Measurements from ENCODE around the gene SERPINA3.

SERPINA3 gene
- 0 reads per million in 3 donors for total RNA-seq

- H3K27ac ChIP-seq (ENCODE audit: insufficient read depth, low read length, poor library complexity, severe bottlenecking), result no peak within 1 kb of the TSS
- H3K27me3 ChIP-seq (replicated peaks; ENCODE audit: control insufficient read depth, insufficient read depth, low read length, poor library complexity, severe bottlenecking), result no peaks in the 10 kb centered on the region
- H3K9me3 ChIP-seq (ENCODE audit: control insufficient read depth, low read length), result no peaks in the 10 kb centered on the region
- no peak within 1 kb of the TSS for H3K4me3 ChIP-seq (ENCODE audit: insufficient read depth, low read depth, low read length, poor library complexity, severe bottlenecking)
- no peaks in the 10 kb centered on the region for H3K4me1 ChIP-seq (ENCODE audit: control insufficient read depth, insufficient read depth, low read length, poor library complexity, severe bottlenecking)
- DNase-seq, result no peak
- no peaks in the 10 kb centered on the region for H3K36me3 ChIP-seq (ENCODE audit: control insufficient read depth, insufficient read depth, low read length)
These were observed at the start of gene SERPINA3 for GRCh38 chr14:94612174-94612573. Gene SERPINA3 (plus strand): TSS chr14:94612391. CDS start chr14:94614442, 2,051 bp downstream.

DNA sequence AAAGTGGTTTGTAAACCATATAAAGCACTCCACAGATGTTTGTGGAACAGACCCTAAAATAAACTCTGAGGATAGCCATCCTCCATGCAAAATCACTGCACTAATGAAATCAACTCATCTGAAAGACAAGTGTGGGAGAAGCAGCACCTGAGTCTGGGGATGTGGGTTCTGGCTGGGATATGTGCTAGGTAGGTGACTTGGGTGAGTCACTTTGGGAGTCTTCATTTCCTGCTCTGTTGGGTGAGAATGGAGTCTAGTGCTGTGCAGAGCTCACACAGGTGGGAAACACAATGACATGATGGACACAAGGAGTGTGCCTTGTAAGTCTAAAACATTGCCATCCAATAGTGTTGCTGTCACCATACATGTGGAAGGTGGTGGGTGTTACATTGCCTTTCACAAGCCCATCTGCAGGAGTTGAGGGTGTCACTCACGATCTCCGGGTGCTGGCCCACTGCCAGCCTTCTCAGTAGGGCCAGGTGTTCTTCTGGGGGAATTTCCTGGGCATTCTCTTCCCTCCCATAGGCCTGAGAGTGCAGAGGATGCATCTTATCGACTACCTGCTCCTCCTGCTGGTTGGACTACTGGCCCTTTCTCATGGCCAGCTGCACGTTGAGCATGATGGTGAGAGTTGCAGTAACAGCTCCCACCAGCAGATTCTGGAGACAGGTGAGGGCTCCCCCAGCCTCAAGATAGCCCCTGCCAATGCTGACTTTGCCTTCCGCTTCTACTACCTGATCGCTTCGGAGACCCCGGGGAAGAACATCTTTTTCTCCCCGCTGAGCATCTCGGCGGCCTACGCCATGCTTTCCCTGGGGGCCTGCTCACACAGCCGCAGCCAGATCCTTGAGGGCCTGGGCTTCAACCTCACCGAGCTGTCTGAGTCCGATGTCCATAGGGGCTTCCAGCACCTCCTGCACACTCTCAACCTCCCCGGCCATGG, 49.0 kb upstream of the SERPINA3 start:
- Histone ChIP-seq H3K4me1 (ENCODE audit: control insufficient read depth, insufficient read depth, low read length, poor library complexity, severe bottlenecking) (no peaks in the 10 kb centered on the region), H3K4me3 (ENCODE audit: insufficient read depth, low read depth, low read length, poor library complexity, severe bottlenecking) (no peak overlapping the region), H3K27ac (ENCODE audit: insufficient read depth, low read length, poor library complexity, severe bottlenecking) (no peak overlapping the region), H3K36me3 (ENCODE audit: control insufficient read depth, insufficient read depth, low read length) (no peaks in the 10 kb centered on the region), H3K9me3 (ENCODE audit: control insufficient read depth, low read length) (no peaks in the 10 kb centered on the region), H3K27me3 (replicated peaks; ENCODE audit: control insufficient read depth, insufficient read depth, low read length, poor library complexity, severe bottlenecking) (no peaks in the 10 kb centered on the region)
- DNase-seq, result no peak

DNA sequence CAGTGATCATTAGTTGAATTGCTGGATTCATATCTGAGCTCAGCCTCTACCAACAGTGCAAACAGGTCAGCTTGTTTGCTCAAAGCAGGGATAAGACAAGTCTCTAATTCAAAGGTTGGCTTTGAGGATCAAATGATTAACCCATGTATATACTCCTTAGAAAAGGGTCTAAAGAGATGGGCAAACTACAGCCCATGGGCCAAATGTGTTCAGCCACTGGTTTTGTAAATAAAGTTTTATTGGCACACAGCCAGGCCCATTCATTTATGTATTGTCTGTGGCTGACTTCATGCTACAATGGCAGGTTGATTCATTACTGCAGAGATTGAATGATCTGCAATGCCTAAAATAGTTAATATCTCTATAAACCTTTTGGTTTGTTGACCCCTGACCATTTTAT, 47.8 kb upstream of the SERPINA3 start:
- no peak for DNase-seq
- Histone ChIP-seq H3K4me1 (ENCODE audit: control insufficient read depth, insufficient read depth, low read length, poor library complexity, severe bottlenecking) (no peaks in the 10 kb centered on the region), H3K36me3 (ENCODE audit: control insufficient read depth, insufficient read depth, low read length) (no peaks in the 10 kb centered on the region), H3K27me3 (replicated peaks; ENCODE audit: control insufficient read depth, insufficient read depth, low read length, poor library complexity, severe bottlenecking) (no peaks in the 10 kb centered on the region), H3K4me3 (ENCODE audit: insufficient read depth, low read depth, low read length, poor library complexity, severe bottlenecking) (no peak overlapping the region), H3K27ac (ENCODE audit: insufficient read depth, low read length, poor library complexity, severe bottlenecking) (no peak overlapping the region), H3K9me3 (ENCODE audit: control insufficient read depth, low read length) (no peaks in the 10 kb centered on the region)

DNA sequence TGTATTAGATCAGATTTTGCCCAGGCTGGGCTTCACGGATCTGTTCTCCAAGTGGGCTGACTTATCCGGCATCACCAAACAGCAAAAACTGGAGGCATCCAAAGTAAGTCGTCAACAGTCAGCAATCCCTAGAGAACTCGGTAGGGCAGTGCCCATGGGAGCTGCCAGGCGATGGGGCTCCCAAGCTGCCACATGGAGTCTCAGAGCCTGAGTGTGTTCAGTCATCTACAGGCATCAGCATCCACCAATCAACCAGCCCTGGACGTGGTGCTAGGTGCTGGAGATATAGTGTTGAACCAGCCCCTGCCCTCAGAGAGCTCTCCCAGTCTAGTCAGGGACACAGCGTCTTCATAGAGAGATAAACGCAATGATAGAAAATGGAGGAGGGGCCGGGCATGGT, 44.0 kb upstream of the SERPINA3 start:
- Histone ChIP-seq H3K9me3 (ENCODE audit: control insufficient read depth, low read length) (no peaks in the 10 kb centered on the region), H3K36me3 (ENCODE audit: control insufficient read depth, insufficient read depth, low read length) (no peaks in the 10 kb centered on the region), H3K4me1 (ENCODE audit: control insufficient read depth, insufficient read depth, low read length, poor library complexity, severe bottlenecking) (no peaks in the 10 kb centered on the region), H3K4me3 (ENCODE audit: insufficient read depth, low read depth, low read length, poor library complexity, severe bottlenecking) (no peak overlapping the region), H3K27ac (ENCODE audit: insufficient read depth, low read length, poor library complexity, severe bottlenecking) (no peak overlapping the region), H3K27me3 (replicated peaks; ENCODE audit: control insufficient read depth, insufficient read depth, low read length, poor library complexity, severe bottlenecking) (no peaks in the 10 kb centered on the region)
- no peak for DNase-seq

GRCh38 chr14:94569381-94570001, 42.7 kb upstream of the SERPINA3 start:
- no peak overlapping the region for H3K4me3 ChIP-seq (ENCODE audit: insufficient read depth, low read depth, low read length, poor library complexity, severe bottlenecking)

DNA sequence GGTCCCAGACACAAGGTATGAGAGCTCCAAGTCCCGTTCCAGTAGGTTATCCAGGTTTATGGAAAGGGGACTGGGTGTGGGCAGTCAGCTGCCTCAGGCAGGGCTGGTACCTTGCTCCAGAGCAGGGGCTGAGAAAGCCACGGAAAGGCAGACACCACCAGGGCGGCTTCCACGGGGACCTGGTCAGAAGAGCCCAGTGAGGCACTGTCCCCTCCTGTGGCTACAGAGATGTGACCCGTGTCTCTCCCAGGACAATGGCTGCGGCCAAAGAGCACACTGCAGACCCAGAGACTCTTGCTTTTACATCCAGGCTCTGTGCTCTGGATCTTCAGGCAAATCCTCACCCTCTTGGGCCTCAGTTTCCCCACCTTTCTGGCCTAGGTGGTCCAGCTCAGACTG, 42.2 kb upstream of the SERPINA3 start:
- Histone ChIP-seq H3K27ac (ENCODE audit: insufficient read depth, low read length, poor library complexity, severe bottlenecking) (no peak overlapping the region), H3K36me3 (ENCODE audit: control insufficient read depth, insufficient read depth, low read length) (no peaks in the 10 kb centered on the region), H3K9me3 (ENCODE audit: control insufficient read depth, low read length) (no peaks in the 10 kb centered on the region), H3K27me3 (replicated peaks; ENCODE audit: control insufficient read depth, insufficient read depth, low read length, poor library complexity, severe bottlenecking) (no peaks in the 10 kb centered on the region), H3K4me3 (ENCODE audit: insufficient read depth, low read depth, low read length, poor library complexity, severe bottlenecking) (no peak overlapping the region), H3K4me1 (ENCODE audit: control insufficient read depth, insufficient read depth, low read length, poor library complexity, severe bottlenecking) (no peaks in the 10 kb centered on the region)
- no peak for DNase-seq

More at GRCh38 chr14:94569381-94570001, 42.7 kb upstream of the SERPINA3 start:
- Histone ChIP-seq H3K27me3 (replicated peaks; ENCODE audit: control insufficient read depth, insufficient read depth, low read length, poor library complexity, severe bottlenecking) (no peaks in the 10 kb centered on the region), H3K27ac (ENCODE audit: insufficient read depth, low read length, poor library complexity, severe bottlenecking) (no peak overlapping the region), H3K36me3 (ENCODE audit: control insufficient read depth, insufficient read depth, low read length) (no peaks in the 10 kb centered on the region), H3K4me1 (ENCODE audit: control insufficient read depth, insufficient read depth, low read length, poor library complexity, severe bottlenecking) (no peaks in the 10 kb centered on the region), H3K9me3 (ENCODE audit: control insufficient read depth, low read length) (no peaks in the 10 kb centered on the region)
- DNase-seq, result no peak

- Histone ChIP-seq H3K4me3 (ENCODE audit: insufficient read depth, low read depth, low read length, poor library complexity, severe bottlenecking) (no peak overlapping the region), H3K27me3 (replicated peaks; ENCODE audit: control insufficient read depth, insufficient read depth, low read length, poor library complexity, severe bottlenecking) (no peaks in the 10 kb centered on the region), H3K27ac (ENCODE audit: insufficient read depth, low read length, poor library complexity, severe bottlenecking) (no peak overlapping the region), H3K4me1 (ENCODE audit: control insufficient read depth, insufficient read depth, low read length, poor library complexity, severe bottlenecking) (no peaks in the 10 kb centered on the region), H3K9me3 (ENCODE audit: control insufficient read depth, low read length) (no peaks in the 10 kb centered on the region), H3K36me3 (ENCODE audit: control insufficient read depth, insufficient read depth, low read length) (no peaks in the 10 kb centered on the region)
- no peak for DNase-seq
These were observed 41.8 kb upstream of the SERPINA3 start for GRCh38 chr14:94570440-94570839.

DNA sequence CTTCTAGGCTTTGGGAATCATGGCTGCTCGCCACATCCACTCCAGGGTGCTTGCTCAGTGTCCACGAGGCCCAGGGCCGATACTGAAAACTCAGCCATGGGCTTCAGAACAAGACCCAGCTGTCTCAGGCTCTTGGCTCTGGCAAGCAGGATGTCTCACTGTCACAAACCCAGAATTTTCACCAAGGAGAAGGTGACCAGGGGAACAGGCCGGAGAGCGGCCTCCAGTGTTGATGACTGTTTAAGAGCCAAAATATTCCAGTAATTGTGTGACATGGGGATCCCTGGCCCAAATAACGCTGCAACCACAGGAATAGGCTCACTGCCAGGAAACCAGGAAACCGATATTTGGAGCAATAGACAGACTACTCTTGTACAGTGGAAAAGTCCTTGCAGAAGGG, 40.8 kb upstream of the SERPINA3 start:
- H3K9me3 ChIP-seq (ENCODE audit: control insufficient read depth, low read length), result no peaks in the 10 kb centered on the region
- no peak overlapping the region for H3K4me3 ChIP-seq (ENCODE audit: insufficient read depth, low read depth, low read length, poor library complexity, severe bottlenecking)
- H3K27me3 ChIP-seq (replicated peaks; ENCODE audit: control insufficient read depth, insufficient read depth, low read length, poor library complexity, severe bottlenecking), result no peaks in the 10 kb centered on the region
- H3K4me1 ChIP-seq (ENCODE audit: control insufficient read depth, insufficient read depth, low read length, poor library complexity, severe bottlenecking), result no peaks in the 10 kb centered on the region
- H3K27ac ChIP-seq (ENCODE audit: insufficient read depth, low read length, poor library complexity, severe bottlenecking), result no peak overlapping the region
- no peak for DNase-seq
- H3K36me3 ChIP-seq (ENCODE audit: control insufficient read depth, insufficient read depth, low read length), result no peaks in the 10 kb centered on the region

DNA sequence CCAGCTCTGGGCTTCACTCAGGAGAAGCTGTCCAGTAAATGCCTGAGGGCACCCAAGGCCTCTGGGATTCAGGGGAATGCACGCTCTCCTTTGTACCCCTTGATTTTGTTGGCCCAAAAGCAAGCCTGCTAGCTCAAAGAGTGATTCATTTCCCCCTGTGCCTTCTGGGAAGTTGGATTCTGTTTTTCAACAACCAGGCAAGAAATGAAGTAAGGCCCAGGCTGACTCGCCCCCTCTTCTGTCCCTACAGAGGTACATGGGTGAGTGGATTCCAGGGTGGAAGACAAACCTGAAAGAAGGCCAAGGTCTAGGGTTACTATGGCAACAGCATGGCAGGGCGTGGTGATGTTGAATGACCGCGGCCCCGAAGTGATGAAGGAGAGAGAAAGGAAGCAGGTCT, 40.2 kb upstream of the SERPINA3 start:
- H3K27ac ChIP-seq (ENCODE audit: insufficient read depth, low read length, poor library complexity, severe bottlenecking), result no peak overlapping the region
- no peaks in the 10 kb centered on the region for H3K36me3 ChIP-seq (ENCODE audit: control insufficient read depth, insufficient read depth, low read length)
- H3K4me3 ChIP-seq (ENCODE audit: insufficient read depth, low read depth, low read length, poor library complexity, severe bottlenecking), result no peak overlapping the region
- no peaks in the 10 kb centered on the region for H3K4me1 ChIP-seq (ENCODE audit: control insufficient read depth, insufficient read depth, low read length, poor library complexity, severe bottlenecking)
- H3K27me3 ChIP-seq (replicated peaks; ENCODE audit: control insufficient read depth, insufficient read depth, low read length, poor library complexity, severe bottlenecking), result no peaks in the 10 kb centered on the region
- no peaks in the 10 kb centered on the region for H3K9me3 ChIP-seq (ENCODE audit: control insufficient read depth, low read length)
- no peak for DNase-seq

- H3K4me1 ChIP-seq (ENCODE audit: control insufficient read depth, insufficient read depth, low read length, poor library complexity, severe bottlenecking), result no peaks in the 10 kb centered on the region
- no peaks in the 10 kb centered on the region for H3K9me3 ChIP-seq (ENCODE audit: control insufficient read depth, low read length)
- no peak overlapping the region for H3K27ac ChIP-seq (ENCODE audit: insufficient read depth, low read length, poor library complexity, severe bottlenecking)
- H3K4me3 ChIP-seq (ENCODE audit: insufficient read depth, low read depth, low read length, poor library complexity, severe bottlenecking), result no peak overlapping the region
- H3K36me3 ChIP-seq (ENCODE audit: control insufficient read depth, insufficient read depth, low read length), result no peaks in the 10 kb centered on the region
- H3K27me3 ChIP-seq (replicated peaks; ENCODE audit: control insufficient read depth, insufficient read depth, low read length, poor library complexity, severe bottlenecking), result no peaks in the 10 kb centered on the region
- DNase-seq, result no peak
These were observed 39.4 kb upstream of the SERPINA3 start for GRCh38 chr14:94572637-94573303.

Measured in effector memory CD4-positive, alpha-beta T cell (primary cell).